H9 (cell line): ENCODE measurements around the gene KRT6C. TPM values are rescaled to one million over a fixed set of nuclear protein-coding genes. Genes with fewer than 3 reads are reported as not detected.

ENCODE experiments used
- DNase-seq: peaks from one replicate; pipeline ENCODE4 v3.0.0-alpha.2; 2017
- H2AFZ ChIP-seq: one replicate; pipeline ENCODE4 v1.6.1; 2013; ENCODE audit warnings: mild to moderate bottlenecking, low read length, control low read depth, moderate library complexity
- H2AK5ac ChIP-seq: 2 replicates; pipeline ENCODE4 v1.6.1; 2013; ENCODE audit warnings: low read length, control low read depth, mixed read lengths; ENCODE audit not compliant: insufficient read length
- H2BK120ac ChIP-seq: one replicate; pipeline ENCODE4 v1.6.1; 2013; ENCODE audit warnings: low read depth, mild to moderate bottlenecking, low read length, control low read depth, inconsistent platforms; ENCODE audit not compliant: poor library complexity, severe bottlenecking
- H2BK12ac ChIP-seq: 2 replicates; pipeline ENCODE4 v1.6.1; 2013; ENCODE audit warnings: low read length, control low read depth, mixed read lengths, low read depth; ENCODE audit not compliant: insufficient read length
- H2BK15ac ChIP-seq: 2 replicates; pipeline ENCODE4 v1.6.1; 2013; ENCODE audit warnings: low read depth, low read length, control low read depth
- H2BK20ac ChIP-seq: one replicate; pipeline ENCODE4 v1.6.1; 2013; ENCODE audit warnings: low read depth, mild to moderate bottlenecking, low read length, control low read depth, inconsistent platforms; ENCODE audit not compliant: poor library complexity, severe bottlenecking
- H2BK5ac ChIP-seq: 2 replicates; pipeline ENCODE4 v1.6.1; 2013; ENCODE audit warnings: low read length, control low read depth, mixed read lengths; ENCODE audit not compliant: insufficient read length
- H3K14ac ChIP-seq: 2 replicates; pipeline ENCODE4 v1.6.1; 2013; ENCODE audit warnings: low read length, control low read depth; ENCODE audit not compliant: insufficient read depth
- H3K18ac ChIP-seq: 2 replicates; pipeline ENCODE4 v1.6.1; 2013; ENCODE audit warnings: low read depth, mild to moderate bottlenecking, mixed read lengths, low read length, control low read depth; ENCODE audit not compliant: insufficient read length
- H3K23ac ChIP-seq: 2 replicates; pipeline ENCODE4 v1.6.1; 2013; ENCODE audit warnings: low read length, control low read depth, mixed read lengths, low read depth; ENCODE audit not compliant: insufficient read length
- H3K23me2 ChIP-seq: 2 replicates; pipeline ENCODE4 v1.6.1; 2013; ENCODE audit warnings: low read depth, mild to moderate bottlenecking, mixed read lengths, low read length, control low read depth; ENCODE audit not compliant: insufficient read length, poor library complexity, severe bottlenecking
- H3K27ac ChIP-seq: 2 replicates; pipeline ENCODE4 v1.5.1; 2013; ENCODE audit warnings: low read length, control low read depth, mixed read lengths, low read depth; ENCODE audit not compliant: insufficient read length
- H3K27me3 ChIP-seq: 2 replicates; pipeline ENCODE4 v1.6.1; 2013; ENCODE audit warnings: low read length, control low read depth, inconsistent platforms; ENCODE audit not compliant: insufficient read depth
- H3K4ac ChIP-seq: 2 replicates; pipeline ENCODE4 v1.6.1; 2013; ENCODE audit warnings: low read depth, mild to moderate bottlenecking, control low read depth, inconsistent platforms, low read length, moderate library complexity
- H3K4me1 ChIP-seq: 2 replicates; pipeline ENCODE4 v1.6.1; 2013; ENCODE audit warnings: low read length, control low read depth, inconsistent platforms; ENCODE audit not compliant: insufficient read depth
- H3K4me2 ChIP-seq: 2 replicates; pipeline ENCODE4 v1.6.1; 2013; ENCODE audit warnings: low read length, control low read depth, mixed read lengths; ENCODE audit not compliant: insufficient read length, insufficient read depth
- H3K56ac ChIP-seq: 2 replicates; pipeline ENCODE4 v1.6.1; 2013; ENCODE audit warnings: low read depth, mild to moderate bottlenecking, mixed read lengths, low read length, control low read depth; ENCODE audit not compliant: insufficient read length
- H3K79me1 ChIP-seq: 2 replicates; pipeline ENCODE4 v1.6.1; 2013; ENCODE audit warnings: low read depth, mild to moderate bottlenecking, moderate library complexity, low read length, control low read depth, inconsistent platforms; ENCODE audit not compliant: insufficient read depth, poor library complexity, severe bottlenecking
- H3K79me2 ChIP-seq: 2 replicates; pipeline ENCODE4 v1.6.1; 2013; ENCODE audit warnings: low read length, control low read depth, inconsistent platforms; ENCODE audit not compliant: insufficient read depth
- H3K9ac ChIP-seq: 2 replicates; pipeline ENCODE4 v1.6.1; 2013; ENCODE audit warnings: low read length, control low read depth, mixed read lengths; ENCODE audit not compliant: insufficient read length; ENCODE audit errors: extremely low read depth
- H3K9me3 ChIP-seq: one replicate; pipeline ENCODE4 v1.6.1; 2013; ENCODE audit warnings: low read depth, low read length, inconsistent platforms; ENCODE audit not compliant: control insufficient read depth
- H3T11ph ChIP-seq: one replicate; pipeline ENCODE4 v1.6.1; 2013; ENCODE audit warnings: mild to moderate bottlenecking, low read length, control low read depth, inconsistent platforms
- H4K20me1 ChIP-seq: one replicate; pipeline ENCODE4 v1.6.1; 2013; ENCODE audit not compliant: control insufficient read depth, insufficient read length, insufficient read depth
- H4K5ac ChIP-seq: 2 replicates; pipeline ENCODE4 v1.6.1; 2013; ENCODE audit warnings: low read depth, mild to moderate bottlenecking, mixed read lengths, low read length, control low read depth; ENCODE audit not compliant: insufficient read length
- H4K8ac ChIP-seq: replicated peaks from 2 replicates; pipeline ENCODE4 v1.6.1; 2013; ENCODE audit warnings: low read length, control low read depth, mixed read lengths, low read depth; ENCODE audit not compliant: insufficient read length
- H4K91ac ChIP-seq: 2 replicates; pipeline ENCODE4 v1.6.1; 2013; ENCODE audit warnings: low read depth, mild to moderate bottlenecking, moderate library complexity, mixed read lengths, low read length, control low read depth; ENCODE audit not compliant: insufficient read length
- H3K27ac Mint-ChIP-seq, 3 experiments: 2 replicates in 2 of 3; 3 replicates in 1 of 3; pipeline ENCODE4 v1.8.0; 2020 to 2021; ENCODE audit warnings: mixed read lengths in 3 of 3, mild to moderate bottlenecking in 1 of 3, moderate library complexity in 1 of 3
- H3K27me3 Mint-ChIP-seq: 2 replicates; pipeline ENCODE4 v1.8.0; 2021; ENCODE audit warnings: low read depth, mild to moderate bottlenecking, moderate library complexity, mixed read lengths
- H3K36me3 Mint-ChIP-seq, 3 experiments: 2 replicates in 2 of 3; 3 replicates in 1 of 3; pipeline ENCODE4 v1.8.0; 2020 to 2021; ENCODE audit warnings: low read depth in 3 of 3, mixed read lengths in 3 of 3; ENCODE audit not compliant: insufficient read depth in 1 of 3
- H3K4me1 Mint-ChIP-seq, 2 experiments: 2 replicates each; pipeline ENCODE4 v1.8.0; 2020; ENCODE audit warnings: mixed read lengths in 2 of 2
- H3K4me3 Mint-ChIP-seq, 2 experiments: 2 replicates in 1 of 2; 3 replicates in 1 of 2; pipeline ENCODE4 v1.8.0; 2020 to 2021; ENCODE audit warnings: mild to moderate bottlenecking in 2 of 2, mixed read lengths in 2 of 2, moderate library complexity in 1 of 2
- H3K9me3 Mint-ChIP-seq, 2 experiments: 2 replicates in 1 of 2; 3 replicates in 1 of 2; pipeline ENCODE4 v1.8.0; 2020; ENCODE audit warnings: mild to moderate bottlenecking in 2 of 2, mixed read lengths in 2 of 2, moderate library complexity in 1 of 2
- CTCF ChIP-seq: fragments of 200-600 bp; sonication (generic); conservative IDR thresholded peaks from 3 replicates; pipeline ENCODE4 v1.8.0; 2021; ENCODE audit warnings: antibody characterized with exemption, mild to moderate bottlenecking
- WGBS: extraction: QIAGEN DNeasy Blood & Tissue Kit; methylation state at CpG from one replicate; pipeline ENCODE4 v1.1.7; 2013; ENCODE audit warnings: missing lambda C conversion rate, low lambda C conversion rate, mixed read lengths; ENCODE audit not compliant: insufficient read length; ENCODE audit errors: extremely low coverage; 5-methylcytosine and 5-hydroxymethylcytosine counted together
- total RNA-seq: library from RNA; stranded (reverse); gene quantifications from 2 replicates; pipeline ENCODE4 v1.2.1, GENCODE V29; 2021

KRT6C gene
- total RNA-seq, 1 experiment from 2014 or later = not detected

- Histone ChIP-seq H3K27ac (no peak overlapping the region), H3K14ac (no peak overlapping the region), H3K79me2 (no peaks in the 10 kb centered on the region), H3K79me1 (no peaks in the 10 kb centered on the region), H2AFZ (no peak overlapping the region), H3K4me2 (no peak overlapping the region), H4K8ac (no peak overlapping the region), H3K9me3 (no peaks in the 10 kb centered on the region), H2AK5ac (no peak overlapping the region), H3K23ac (no peak overlapping the region), H2BK120ac (no peak overlapping the region), H4K91ac (no peak overlapping the region), H3K9ac (no peak overlapping the region), H2BK15ac (no peak overlapping the region), H4K20me1 (no peaks in the 10 kb centered on the region), H3T11ph (no peak overlapping the region), H3K4me1 (0 out of 2 replicates have a peak, but pooled peaks cover 2% of the 10 kb centered on the region), H2BK5ac (no peak overlapping the region), H3K18ac (no peak overlapping the region), H3K56ac (no peak overlapping the region), H3K27me3 (peaks cover 3% of the 10 kb centered on the region; the same call in 1 of the 2 replicates), H3K4ac (no peak overlapping the region), H4K5ac (no peak overlapping the region), H2BK12ac (no peak overlapping the region), H2BK20ac (no peak overlapping the region), H3K23me2 (no peaks in the 10 kb centered on the region)
- no CpG with 5 or more reads among the region's 3 CpGs for WGBS
- H3K4me3 Mint-ChIP-seq = no peak overlapping the region
- H3K9me3 Mint-ChIP-seq = no peaks in the 10 kb centered on the region
- TF ChIP-seq CTCF = no peak
- no peaks in the 10 kb centered on the region for H3K36me3 Mint-ChIP-seq
- no peak for DNase-seq
- H3K27ac Mint-ChIP-seq = no peak overlapping the region
- peaks cover 20 to 25% of the 10 kb centered on the region in 2 experiments for H3K4me1 Mint-ChIP-seq
- H3K27me3 Mint-ChIP-seq = peaks cover 11% of the 10 kb centered on the region
Measured at GRCh38 chr12:52443966-52444365, 29.6 kb downstream of the KRT6C start.
